Tibial artery (tissue), 4 donors: ENCODE data around the gene PTPRU.

ENCODE experiments used
- DNase-seq, 2 donors: peaks; one replicate each; pipeline ENCODE4 v3.0.0-alpha.2; 2019
- H3K27ac ChIP-seq, 2 donors: fragments of 200-600 bp; sonication (generic) in 1 of 2; 1 replicate in 1 of 2; 2 replicates in 1 of 2; pipeline ENCODE4 v1.5.1; 2018 to 2019; ENCODE audit warnings: mild to moderate bottlenecking in 1 of 2
- H3K27me3 ChIP-seq, 2 donors: fragments of 200-600 bp; sonication (generic) in 1 of 2; one replicate each; pipeline versions ENCODE4 v1.5.1 to v1.6.0; 2016 to 2019
- H3K36me3 ChIP-seq, 3 donors: fragments of 200-600 bp; sonication (generic) in 2 of 3; one replicate each; pipeline ENCODE4 v1.5.1; 2016 to 2019; ENCODE audit warnings: mild to moderate bottlenecking in 2 of 3
- H3K4me1 ChIP-seq, 4 donors: fragments of 200-600 bp; sonication (generic) in 2 of 4; 1 replicate in 3 of 4; 2 replicates in 1 of 4; pipeline ENCODE4 v1.5.1; 2016 to 2019
- H3K4me3 ChIP-seq, 2 donors: fragments of 200-600 bp; sonication (generic) in 1 of 2; 1 replicate in 1 of 2; 2 replicates in 1 of 2; pipeline ENCODE4 v1.5.1; 2018 to 2019; ENCODE audit warnings: mild to moderate bottlenecking in 2 of 2
- H3K9me3 ChIP-seq, 3 donors: fragments of 200-600 bp; sonication (generic) in 1 of 3; one replicate each; pipeline ENCODE4 v1.5.1; 2016 to 2019
- CTCF ChIP-seq, 2 experiments: fragments of 200-600 bp in 1 of 2; fragments of 450-650 bp in 1 of 2; IDR thresholded peaks; one replicate each; pipeline ENCODE4 v1.5.1; 2017 to 2019; ENCODE audit warnings: antibody characterized with exemption in 2 of 2, mild to moderate bottlenecking in 1 of 2, moderate library complexity in 1 of 2
- intact Hi-C: fragments of 100-400 bp; cut with DNase I; formaldehyde crosslinking; loops from one replicate; pipeline ENCODE4 v1.15.0; 2023; ENCODE audit warnings: low total_unique reads

Gene PTPRU

DNA sequence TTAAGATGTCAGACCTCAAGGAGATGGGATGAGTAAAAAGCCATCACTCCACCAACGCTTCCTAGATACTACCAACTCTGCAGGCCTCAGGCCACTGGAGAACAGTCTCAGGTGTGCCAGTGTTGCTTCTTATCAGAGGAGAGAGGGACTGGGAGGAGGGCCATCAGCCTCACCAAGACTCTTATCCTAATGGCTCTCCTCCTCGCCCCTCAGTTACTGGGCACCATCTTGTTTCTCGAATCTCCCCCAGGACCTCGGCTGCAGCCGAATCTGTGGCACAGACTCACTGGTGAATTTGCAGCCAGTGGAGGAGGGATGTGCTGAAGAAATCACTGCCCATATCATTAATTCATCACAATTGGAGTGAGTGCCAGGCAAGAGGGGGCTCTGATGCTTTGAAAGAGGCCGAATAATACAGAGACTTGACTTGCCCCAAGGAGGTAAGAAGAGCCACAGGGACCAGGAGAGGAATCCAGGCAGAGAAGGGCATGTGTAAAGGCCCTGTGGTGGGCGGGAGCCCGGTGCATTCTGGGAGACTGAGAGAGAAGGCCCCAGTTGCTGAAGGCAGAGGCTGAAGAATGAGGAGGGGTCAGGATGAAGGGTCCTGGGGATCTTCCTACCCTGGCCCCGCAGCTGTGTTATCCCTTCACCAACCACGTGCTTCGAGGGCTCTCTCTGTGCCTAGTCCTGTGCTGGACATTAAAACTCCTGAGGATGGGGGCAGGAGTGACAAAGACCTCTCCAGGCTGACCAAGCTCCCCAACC is 129.8 kb downstream of the PTPRU start:
- Histone ChIP-seq H3K9me3 (no peaks in the 10 kb centered on the region), H3K4me3 (no peak overlapping the region), H3K27me3 (peaks cover 0 to 54% of the 10 kb centered on the region in 2 donors), H3K36me3 (no peaks in the 10 kb centered on the region), H3K4me1 (no peaks in the 10 kb centered on the region), H3K27ac (no peak overlapping the region)
- no peak for DNase-seq
- intact Hi-C loops: no loop called here
- TF ChIP-seq CTCF (IDR thresholded peaks at IDR 0.05): no peak

- H3K36me3 ChIP-seq: no peaks in the 10 kb centered on the region
- H3K9me3 ChIP-seq: no peaks in the 10 kb centered on the region
- H3K4me1 ChIP-seq: no peaks in the 10 kb centered on the region
- TF ChIP-seq CTCF (IDR thresholded peaks at IDR 0.05): no peak
- H3K4me3 ChIP-seq: no peak overlapping the region
- peaks cover 0 to 45% of the 10 kb centered on the region in 2 donors for H3K27me3 ChIP-seq
- no peak for DNase-seq
- H3K27ac ChIP-seq: no peak overlapping the region
- intact Hi-C loops: no loop called here
These were observed 132.9 kb downstream of the PTPRU start for GRCh38 chr1:29368936-29369932.

DNA sequence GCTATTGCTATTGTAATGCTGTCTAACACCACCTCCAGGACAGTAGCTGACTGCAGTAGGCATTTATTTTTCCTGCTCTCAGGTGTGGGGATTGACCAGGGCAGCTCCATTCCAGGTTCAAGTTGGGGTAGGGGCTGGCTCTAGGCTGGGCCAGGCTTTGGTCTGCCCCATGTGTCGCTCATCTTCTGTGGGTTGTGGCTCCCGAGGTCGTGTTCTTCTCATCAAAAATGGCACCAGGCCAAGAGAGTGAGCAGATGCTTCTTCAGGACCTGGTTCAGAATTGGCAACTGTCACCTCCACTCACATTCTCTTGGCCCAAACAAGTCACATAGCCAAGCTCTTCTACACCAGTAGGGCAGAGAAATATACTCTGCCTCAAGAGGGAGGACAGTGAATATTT is 133.7 kb downstream of the PTPRU start:
- Histone ChIP-seq H3K4me3 (no peak overlapping the region), H3K9me3 (peaks cover 0 to 3% (median 0%) of the 10 kb centered on the region in 3 donors), H3K27ac (no peak overlapping the region), H3K27me3 (peaks cover 0 to 45% of the 10 kb centered on the region in 2 donors), H3K4me1 (no peaks in the 10 kb centered on the region), H3K36me3 (no peaks in the 10 kb centered on the region)
- intact Hi-C loops: no loop called here
- no peak for TF ChIP-seq CTCF (IDR thresholded peaks at IDR 0.05)
- DNase-seq: no peak

GRCh38 chr1:29371332-29371731 is 135.0 kb downstream of the PTPRU start:
- H3K27me3 ChIP-seq: peaks cover 0 to 43% of the 10 kb centered on the region in 2 donors
- H3K27ac ChIP-seq: no peak overlapping the region
- H3K36me3 ChIP-seq: no peaks in the 10 kb centered on the region
- no peak overlapping the region for H3K4me3 ChIP-seq
- DNase-seq: no peak
- peaks cover 0 to 3% (median 0%) of the 10 kb centered on the region in 3 donors for H3K9me3 ChIP-seq
- no peak for TF ChIP-seq CTCF (IDR thresholded peaks at IDR 0.05)
- intact Hi-C loops: no loop called here
- H3K4me1 ChIP-seq: no peaks in the 10 kb centered on the region

DNA sequence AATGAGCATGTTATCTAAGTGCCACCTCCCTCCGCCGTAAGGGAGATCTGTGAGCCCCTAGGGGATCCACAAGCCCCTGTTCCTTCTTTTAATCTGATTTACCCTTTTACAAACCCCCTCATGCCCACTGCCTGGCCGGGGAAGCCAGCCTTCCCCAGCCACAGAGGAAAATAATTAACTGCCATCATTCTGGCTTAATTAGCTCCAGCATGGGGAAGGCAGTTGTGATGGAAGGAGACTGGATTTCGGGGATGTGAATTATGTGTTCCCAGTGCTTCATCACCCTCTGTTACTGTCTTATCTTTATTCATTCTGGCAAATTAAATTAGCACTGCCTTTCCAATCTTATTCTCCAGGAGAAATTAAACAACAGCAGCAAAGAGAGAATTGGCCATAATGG is 135.8 kb downstream of the PTPRU start:
- H3K27ac ChIP-seq: no peak overlapping the region
- intact Hi-C loops: no loop called here
- TF ChIP-seq CTCF (IDR thresholded peaks at IDR 0.05): no peak
- no peaks in the 10 kb centered on the region for H3K4me1 ChIP-seq
- H3K9me3 ChIP-seq: peaks cover 0 to 3% (median 2%) of the 10 kb centered on the region in 3 donors
- H3K27me3 ChIP-seq: peaks cover 0 to 38% of the 10 kb centered on the region in 2 donors
- DNase-seq: no peak
- no peak overlapping the region for H3K4me3 ChIP-seq
- no peaks in the 10 kb centered on the region for H3K36me3 ChIP-seq
